ENCODE data around the gene CD226. TPM values are rescaled to one million over a fixed set of nuclear protein-coding genes. Genes with fewer than 3 reads are reported as not detected.
"Not testable (repeated sequence)": the region's sequence is repeated elsewhere in the genome, so short reads cannot be mapped to it uniquely, and the experiment has no call there.

Gene CD226
- total RNA-seq, 1 experiment from 2014 or later, result 3.4 TPM

DNA sequence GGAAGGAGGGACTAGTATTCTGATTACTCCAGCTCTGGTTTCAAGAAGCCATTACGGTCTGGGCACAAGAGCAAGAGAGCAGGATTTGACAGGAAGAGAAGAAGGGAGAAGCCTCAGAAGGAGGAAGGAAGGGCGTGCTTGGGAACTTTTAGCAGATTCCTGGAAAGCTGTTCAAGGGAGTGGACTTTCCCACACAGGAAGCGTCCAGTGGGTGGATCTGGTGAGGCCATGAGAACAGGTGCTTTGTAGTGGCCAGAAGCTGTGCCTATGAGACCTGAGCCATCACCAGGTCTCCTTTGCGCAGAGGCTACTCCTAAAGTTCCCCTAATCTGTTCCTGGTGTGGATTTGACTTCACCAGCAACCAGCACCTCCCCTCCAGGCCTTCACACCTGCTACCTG, 62.3 kb downstream of the CD226 start:
- Mint-ChIP-seq H3K9me3 (ENCODE audit: unreplicated experiment) (peaks cover 1% of the 10 kb centered on the region), H3K36me3 (ENCODE audit: insufficient read depth, unreplicated experiment) (no peaks in the 10 kb centered on the region), H3K4me1 (ENCODE audit: insufficient read depth, unreplicated experiment) (no peaks in the 10 kb centered on the region), H3K4me3 (ENCODE audit: unreplicated experiment) (no peak overlapping the region), H3K27me3 (ENCODE audit: insufficient read depth, unreplicated experiment) (no peaks in the 10 kb centered on the region), H3K27ac (ENCODE audit: low read depth, unreplicated experiment) (no peak overlapping the region)
- intact Hi-C loops (cut with micrococcal nuclease), result no loop called here
- POLR2A ChIA-PET, result no interaction called here
- DNase-seq (ENCODE audit: unreplicated experiment), result no peak
- TF ChIP-seq, protein P1, sequence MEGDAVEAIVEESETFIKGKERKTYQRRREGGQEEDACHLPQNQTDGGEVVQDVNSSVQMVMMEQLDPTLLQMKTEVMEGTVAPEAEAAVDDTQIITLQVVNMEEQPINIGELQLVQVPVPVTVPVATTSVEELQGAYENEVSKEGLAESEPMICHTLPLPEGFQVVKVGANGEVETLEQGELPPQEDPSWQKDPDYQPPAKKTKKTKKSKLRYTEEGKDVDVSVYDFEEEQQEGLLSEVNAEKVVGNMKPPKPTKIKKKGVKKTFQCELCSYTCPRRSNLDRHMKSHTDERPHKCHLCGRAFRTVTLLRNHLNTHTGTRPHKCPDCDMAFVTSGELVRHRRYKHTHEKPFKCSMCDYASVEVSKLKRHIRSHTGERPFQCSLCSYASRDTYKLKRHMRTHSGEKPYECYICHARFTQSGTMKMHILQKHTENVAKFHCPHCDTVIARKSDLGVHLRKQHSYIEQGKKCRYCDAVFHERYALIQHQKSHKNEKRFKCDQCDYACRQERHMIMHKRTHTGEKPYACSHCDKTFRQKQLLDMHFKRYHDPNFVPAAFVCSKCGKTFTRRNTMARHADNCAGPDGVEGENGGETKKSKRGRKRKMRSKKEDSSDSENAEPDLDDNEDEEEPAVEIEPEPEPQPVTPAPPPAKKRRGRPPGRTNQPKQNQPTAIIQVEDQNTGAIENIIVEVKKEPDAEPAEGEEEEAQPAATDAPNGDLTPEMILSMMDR (IDR thresholded peaks at IDR 0.05; ENCODE audit: unreplicated experiment), result no peak
- no TSS peak for BruUV-seq (replicated peaks)
- CTCF ChIA-PET, result interaction anchor here (0.8 kb wide), 1 partner anchor 200 kb away, joined by 4 read pairs; no protein-coding TSS in a partner anchor

DNA sequence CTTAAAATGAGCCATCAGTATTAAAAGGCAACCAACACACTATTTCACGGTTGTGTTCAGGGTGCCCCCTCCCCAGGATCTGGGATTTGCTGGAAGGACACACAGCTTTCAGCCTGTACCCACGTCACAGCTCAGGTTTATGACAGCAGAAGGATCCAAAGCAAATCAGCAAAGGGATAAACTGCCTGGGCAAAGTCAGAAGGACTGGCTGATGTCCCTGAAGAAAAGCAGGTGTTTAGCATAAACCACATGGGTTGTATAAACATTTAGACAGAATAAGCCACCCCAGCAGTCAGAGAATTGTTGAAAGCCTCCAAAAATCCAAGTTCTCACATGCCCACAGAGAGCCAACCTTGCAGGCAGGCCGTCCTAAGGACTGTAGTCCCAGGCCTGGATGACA, 63.9 kb downstream of the CD226 start:
- intact Hi-C loops (cut with micrococcal nuclease), result no loop called here
- ChIA-PET POLR2A (no interaction called here), CTCF (interaction anchor here (0.8 kb wide), 1 partner anchor 45 kb away, joined by 3 read pairs; no protein-coding TSS in a partner anchor)
- TF ChIP-seq, protein P1 (IDR thresholded peaks at IDR 0.05; ENCODE audit: unreplicated experiment), result no peak
- no TSS peak for BruUV-seq (replicated peaks)
- Mint-ChIP-seq H3K36me3 (ENCODE audit: insufficient read depth, unreplicated experiment) (no peaks in the 10 kb centered on the region), H3K4me3 (ENCODE audit: unreplicated experiment) (no peak overlapping the region), H3K27me3 (ENCODE audit: insufficient read depth, unreplicated experiment) (no peaks in the 10 kb centered on the region), H3K4me1 (ENCODE audit: insufficient read depth, unreplicated experiment) (no peaks in the 10 kb centered on the region), H3K9me3 (ENCODE audit: unreplicated experiment) (peaks cover 10% of the 10 kb centered on the region), H3K27ac (ENCODE audit: low read depth, unreplicated experiment) (no peak overlapping the region)
- no peak for DNase-seq (ENCODE audit: unreplicated experiment)

DNA sequence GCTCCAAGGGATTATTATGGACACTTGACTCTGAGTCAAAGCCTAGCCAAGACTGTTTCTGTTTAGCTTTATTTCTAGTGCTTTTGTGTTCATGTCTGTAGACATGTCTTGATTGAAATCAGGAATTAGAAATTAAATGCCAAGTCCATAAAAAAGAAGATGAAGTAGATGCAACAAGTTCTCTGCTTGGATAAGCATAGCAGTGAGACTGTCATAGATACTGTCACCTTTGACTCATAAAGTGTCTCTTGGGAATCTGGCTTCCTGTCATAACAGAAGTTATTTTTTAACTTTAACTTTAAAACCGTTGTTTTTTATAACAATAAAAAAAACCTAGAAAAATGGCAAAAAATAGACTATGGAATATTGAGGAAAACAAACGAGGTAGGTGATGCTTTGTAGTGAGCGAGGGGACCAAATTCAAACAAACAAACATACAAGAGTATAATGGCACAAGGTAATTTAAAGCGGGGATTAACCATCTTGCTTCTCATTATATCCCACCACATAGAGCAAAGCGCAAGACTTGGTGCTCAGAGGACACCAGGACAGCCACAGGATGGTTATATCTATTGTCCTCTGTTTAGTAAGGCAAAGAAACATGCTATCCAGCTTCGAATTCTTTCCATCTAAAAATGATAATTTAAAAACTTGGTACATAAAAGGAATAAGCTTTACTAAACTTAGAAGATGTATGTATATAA, 64.6 kb downstream of the CD226 start:
- intact Hi-C loops (cut with micrococcal nuclease), result no loop called here
- Mint-ChIP-seq H3K27me3 (ENCODE audit: insufficient read depth, unreplicated experiment) (no peaks in the 10 kb centered on the region), H3K9me3 (ENCODE audit: unreplicated experiment) (peaks cover 10% of the 10 kb centered on the region), H3K27ac (ENCODE audit: low read depth, unreplicated experiment) (no peak overlapping the region), H3K4me1 (ENCODE audit: insufficient read depth, unreplicated experiment) (no peaks in the 10 kb centered on the region), H3K4me3 (ENCODE audit: unreplicated experiment) (no peak overlapping the region), H3K36me3 (ENCODE audit: insufficient read depth, unreplicated experiment) (no peaks in the 10 kb centered on the region)
- CTCF ChIA-PET, result interaction anchor here (0.8 kb wide), 1 partner anchor 45 kb away, joined by 3 read pairs; no protein-coding TSS in a partner anchor
- no TSS peak for BruUV-seq (replicated peaks)
- no peak for DNase-seq (ENCODE audit: unreplicated experiment)
- TF ChIP-seq, protein P1 (IDR thresholded peaks at IDR 0.05; ENCODE audit: unreplicated experiment), result no peak
- POLR2A ChIA-PET, result no interaction called here

DNA sequence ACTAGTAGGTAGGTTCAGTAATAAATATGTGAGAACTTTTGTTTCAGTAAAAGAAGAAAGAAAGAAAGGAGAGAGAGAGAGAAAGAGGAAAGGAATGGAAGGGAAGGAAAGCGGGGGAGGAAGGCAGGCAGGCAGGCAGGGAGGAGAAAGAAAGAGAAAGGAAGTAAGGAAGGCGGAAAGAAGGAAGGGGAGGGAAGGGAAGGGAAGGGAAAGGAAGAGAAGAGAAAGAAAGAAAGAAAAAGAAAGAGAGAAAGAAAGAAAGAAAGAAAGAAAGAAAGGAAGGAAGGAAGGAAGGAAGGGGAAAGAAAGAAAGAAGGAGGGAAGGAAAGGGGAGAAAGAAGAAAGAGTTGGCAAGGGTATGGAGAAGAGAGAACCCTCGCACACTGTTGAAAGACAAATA, 67.6 kb downstream of the CD226 start:
- H3K9me3 Mint-ChIP-seq (ENCODE audit: unreplicated experiment), result peaks cover 10% of the 10 kb centered on the region
- peak overlapping the region; percentile 65 for H3K27ac Mint-ChIP-seq (ENCODE audit: low read depth, unreplicated experiment)
- intact Hi-C loops (cut with micrococcal nuclease), result no loop called here
- TF ChIP-seq, protein P1 (IDR thresholded peaks at IDR 0.05; ENCODE audit: unreplicated experiment), result no peak
- H3K36me3 Mint-ChIP-seq (ENCODE audit: insufficient read depth, unreplicated experiment), result no peaks in the 10 kb centered on the region
- BruUV-seq (replicated peaks), result no TSS peak
- no peak for DNase-seq (ENCODE audit: unreplicated experiment)
- ChIA-PET CTCF (no interaction called here), POLR2A (interaction anchor here (0.6 kb wide), 1 partner anchor 718 kb away, joined by 3 read pairs; no protein-coding TSS in a partner anchor)
- no peak overlapping the region for H3K4me3 Mint-ChIP-seq (ENCODE audit: unreplicated experiment)
- no peaks in the 10 kb centered on the region for H3K4me1 Mint-ChIP-seq (ENCODE audit: insufficient read depth, unreplicated experiment)
- no peaks in the 10 kb centered on the region for H3K27me3 Mint-ChIP-seq (ENCODE audit: insufficient read depth, unreplicated experiment)

DNA sequence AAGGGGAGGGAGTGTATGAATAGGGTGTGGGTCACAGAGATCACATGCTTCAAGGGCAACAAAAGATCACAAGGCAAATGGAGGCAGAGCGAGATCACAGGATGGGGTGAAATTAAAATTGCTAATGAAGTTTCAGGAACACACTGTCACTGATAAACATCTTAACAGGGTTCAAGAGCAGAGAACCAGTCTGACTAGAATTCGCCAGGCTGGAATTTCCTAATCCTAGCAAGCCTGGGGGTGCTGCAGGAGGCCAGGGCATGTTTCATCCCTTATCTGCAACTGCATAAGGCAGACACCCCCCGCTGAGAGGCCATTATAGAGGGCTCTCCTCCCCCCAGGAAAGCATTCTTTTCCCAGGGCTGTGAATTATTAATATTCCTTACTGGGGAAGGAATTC, 68.6 kb downstream of the CD226 start:
- CTCF ChIA-PET; H3K27me3 Mint-ChIP-seq (ENCODE audit: insufficient read depth, unreplicated experiment); H3K36me3 Mint-ChIP-seq (ENCODE audit: insufficient read depth, unreplicated experiment); intact Hi-C loops (cut with micrococcal nuclease); DNase-seq (ENCODE audit: unreplicated experiment); BruUV-seq (replicated peaks); H3K27ac Mint-ChIP-seq (ENCODE audit: low read depth, unreplicated experiment); H3K4me1 Mint-ChIP-seq (ENCODE audit: insufficient read depth, unreplicated experiment); H3K4me3 Mint-ChIP-seq (ENCODE audit: unreplicated experiment); POLR2A ChIA-PET: not testable (repeated sequence)
- peaks cover 10% of the 10 kb centered on the region for H3K9me3 Mint-ChIP-seq (ENCODE audit: unreplicated experiment)
